Fibroblast of villous mesenchyme (primary cell): Measurements from ENCODE around the gene SMARCA4. TPM values are rescaled to one million over a fixed set of nuclear protein-coding genes. Genes with fewer than 3 reads are reported as not detected.

ENCODE experiments used
- DNase-seq: peaks from one replicate; pipeline ENCODE4 v3.0.0-alpha.2; 2010; ENCODE audit warnings: low read depth
- H3K4me3 ChIP-seq: 2 replicates; pipeline ENCODE4 v1.5.1; 2011; ENCODE audit warnings: low read depth, mild to moderate bottlenecking, low read length
- CTCF ChIP-seq: IDR thresholded peaks from 2 replicates; pipeline ENCODE4 v1.5.1; 2012; ENCODE audit warnings: low read depth, mild to moderate bottlenecking, low read length; ENCODE audit not compliant: insufficient read depth
- total RNA-seq: library from RNA; depleted of rRNA; stranded (reverse); fragments of >200 nt; gene quantifications from 2 replicates; pipeline ENCODE4 v1.2.3, GENCODE V29; 2012

Gene SMARCA4
- total RNA-seq, 1 donor, result 96.7 TPM

DNA sequence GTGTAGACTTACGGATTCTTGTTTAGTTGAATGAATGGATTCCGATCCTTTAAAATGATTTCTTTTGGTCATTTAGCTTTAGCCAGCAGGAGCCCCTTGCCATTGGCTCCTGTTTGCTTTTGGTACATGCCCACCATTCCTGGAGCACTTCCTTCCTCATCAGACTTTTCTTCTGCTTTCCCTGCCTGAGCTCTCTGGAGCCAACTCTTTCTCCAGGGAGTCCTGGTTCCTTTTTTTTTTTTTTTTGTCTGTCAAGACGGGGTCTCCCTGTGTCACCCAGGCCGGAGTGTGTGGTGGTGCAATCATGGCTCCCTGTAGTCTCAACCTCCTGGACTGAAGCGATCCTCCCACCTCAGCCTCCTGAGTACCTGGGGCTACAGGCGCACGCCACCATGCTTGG, 37.8 kb downstream of the SMARCA4 start:
- H3K4me3 ChIP-seq, result no peak overlapping the region
- DNase-seq, result no peak
- TF ChIP-seq CTCF, result no peak

DNA sequence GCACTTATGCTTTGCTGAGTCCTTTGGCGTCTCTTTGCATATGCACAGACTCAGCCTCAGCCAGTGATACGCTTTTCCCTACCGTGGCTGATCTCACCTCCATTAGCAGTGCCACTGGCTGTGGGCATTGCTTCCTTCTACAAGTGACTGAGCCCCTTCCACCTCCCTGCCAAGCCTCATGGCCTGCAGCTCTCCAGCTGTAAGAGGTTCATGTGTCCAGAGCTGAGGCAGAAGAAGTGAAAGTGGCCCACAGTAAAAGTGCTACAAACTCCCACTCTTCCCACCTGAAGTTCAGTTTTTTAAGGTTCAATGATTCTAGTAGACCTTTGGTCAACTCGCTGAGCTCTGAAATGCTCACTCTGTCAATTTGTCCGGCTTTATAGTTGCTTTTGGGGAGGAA, 44.7 kb downstream of the SMARCA4 start:
- TF ChIP-seq CTCF, result no peak
- H3K4me3 ChIP-seq, result no peak overlapping the region
- no peak for DNase-seq

DNA sequence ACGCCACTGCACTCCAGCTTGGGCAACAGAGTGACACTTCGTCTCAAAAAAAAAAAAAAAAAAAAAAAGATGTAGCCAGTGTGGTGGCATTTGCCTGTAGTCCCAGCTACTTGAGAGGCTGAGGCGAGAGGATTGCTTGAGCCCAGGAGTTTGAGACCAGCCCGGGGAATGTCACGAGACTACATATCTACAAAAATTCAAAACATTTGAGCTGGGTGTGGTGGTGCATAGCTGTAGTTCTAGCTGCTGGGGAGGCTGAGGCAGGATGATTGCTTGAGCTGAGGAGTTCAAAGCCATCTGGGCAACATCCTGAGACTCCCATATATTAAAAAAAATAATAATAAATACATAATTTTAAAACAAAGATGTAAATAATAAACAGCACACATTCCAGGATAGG, 46.6 kb downstream of the SMARCA4 start:
- no peak for DNase-seq
- no peak for TF ChIP-seq CTCF

DNA sequence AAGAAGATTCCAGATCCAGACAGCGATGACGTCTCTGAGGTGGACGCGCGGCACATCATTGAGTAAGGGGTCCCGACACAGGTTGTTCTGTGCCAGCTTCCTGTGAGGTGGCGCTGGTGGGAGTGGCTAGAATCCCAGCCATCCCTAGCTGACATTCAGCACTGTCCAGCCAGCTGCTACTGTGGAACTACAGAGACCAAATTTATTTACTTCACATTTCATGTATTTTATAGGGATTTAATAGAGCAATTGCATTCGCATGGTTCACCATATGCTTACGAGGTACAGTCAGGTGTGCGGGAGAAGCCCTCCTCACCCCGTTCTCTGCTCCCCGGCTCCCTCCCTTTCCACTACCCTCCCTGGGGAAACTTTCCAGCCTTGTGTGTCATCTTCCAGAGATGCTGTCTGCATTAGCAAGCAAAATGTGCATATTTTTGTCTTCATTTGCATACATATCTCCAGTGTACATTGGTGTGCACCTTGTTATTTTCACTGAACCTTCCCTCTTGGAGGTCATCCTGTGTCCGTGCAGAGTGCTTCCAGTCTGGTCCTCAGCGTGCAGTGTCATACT, 47.2 kb downstream of the SMARCA4 start:
- H3K4me3 ChIP-seq, result no peak overlapping the region
- TF ChIP-seq CTCF, result no peak
- DNase-seq, result no peak

More for the DNA sequence above, 46.6 kb downstream of the SMARCA4 start:
- H3K4me3 ChIP-seq, result no peak overlapping the region

DNA sequence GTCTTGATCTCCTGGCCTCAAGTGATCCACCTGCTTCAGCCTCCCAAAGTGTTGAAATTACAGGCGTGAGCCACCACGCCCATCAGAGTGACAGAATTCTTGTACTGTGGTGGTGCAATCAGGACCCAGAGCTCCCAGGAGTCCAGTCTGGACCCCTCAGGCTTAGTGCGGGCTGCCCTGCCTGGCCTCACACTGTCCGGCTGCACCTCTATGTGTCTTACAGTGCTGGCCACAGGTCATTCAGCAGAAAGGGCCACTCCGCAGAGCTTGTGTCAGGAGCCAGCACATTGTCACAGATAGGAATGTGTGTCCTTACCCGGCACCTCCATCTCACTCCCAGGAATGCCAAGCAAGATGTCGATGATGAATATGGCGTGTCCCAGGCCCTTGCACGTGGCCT, 49.2 kb downstream of the SMARCA4 start:
- no peak for DNase-seq
- TF ChIP-seq CTCF, result no peak
- H3K4me3 ChIP-seq, result no peak overlapping the region

DNA sequence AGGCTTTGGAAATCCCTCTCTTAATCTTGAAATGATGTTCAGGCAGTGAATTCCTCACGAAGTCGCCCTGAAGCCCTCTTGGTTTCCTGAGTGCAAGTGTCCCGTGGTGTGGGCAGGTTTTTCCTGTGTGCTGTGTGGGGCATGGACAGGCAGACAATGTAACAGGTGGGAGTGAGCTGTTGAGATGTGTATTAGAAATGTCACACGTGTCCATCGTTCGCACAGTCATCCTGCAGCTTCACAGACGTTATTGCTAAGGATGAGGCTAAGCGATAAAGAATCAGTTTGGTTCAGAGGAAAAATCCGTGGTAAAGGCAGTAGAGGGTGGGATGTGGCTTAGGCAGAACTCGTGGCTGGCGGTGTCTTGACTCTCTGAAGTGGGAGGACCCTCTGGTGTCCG, 51.7 kb downstream of the SMARCA4 start:
- no peak for TF ChIP-seq CTCF
- H3K4me3 ChIP-seq, result no peak overlapping the region
- DNase-seq, result no peak

DNA sequence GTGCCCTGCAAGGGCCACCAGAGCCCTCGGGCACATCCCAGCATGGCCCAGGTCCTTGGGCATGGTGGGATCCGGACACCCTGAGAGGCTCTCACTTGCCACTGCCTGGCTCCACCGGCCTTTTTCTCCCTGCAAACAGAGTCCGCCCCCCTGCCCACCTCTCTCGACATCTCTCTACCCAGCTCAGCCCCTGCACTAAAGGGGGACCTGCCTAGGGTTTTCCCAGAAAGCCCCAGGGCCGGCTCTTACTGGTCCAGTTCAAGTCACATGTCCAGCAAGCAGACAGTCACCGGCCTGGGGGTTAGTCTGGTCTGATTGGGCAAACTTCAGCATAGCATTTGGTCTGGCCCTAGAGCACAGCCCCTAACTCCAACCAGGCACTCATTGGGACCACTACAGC, 52.9 kb downstream of the SMARCA4 start:
- H3K4me3 ChIP-seq, result no peak overlapping the region
- no peak for TF ChIP-seq CTCF
- DNase-seq, result no peak
